Activated naive CD8-positive, alpha-beta T cell treated with anti-CD3 and anti-CD28 coated beads for 36 hours (primary cell): ENCODE results near the gene EBPL. TPM values are rescaled to one million over a fixed set of nuclear protein-coding genes. Genes with fewer than 3 reads are reported as not detected.
"Not testable (repeated sequence)": the region's sequence is repeated elsewhere in the genome, so short reads cannot be mapped to it uniquely, and the experiment has no call there.

Experiments used
- DNase-seq: peaks from one replicate; pipeline ENCODE4 v3.0.0; 2021
- H3K27ac Mint-ChIP-seq: one replicate; pipeline ENCODE4 v1.8.0; 2022; ENCODE audit warnings: mild to moderate bottlenecking, moderate library complexity, mixed read lengths
- H3K27me3 Mint-ChIP-seq: one replicate; pipeline ENCODE4 v1.8.0; 2022; ENCODE audit warnings: mild to moderate bottlenecking, mixed read lengths
- H3K36me3 Mint-ChIP-seq: one replicate; pipeline ENCODE4 v1.8.0; 2021; ENCODE audit warnings: mild to moderate bottlenecking, mixed read lengths
- H3K4me1 Mint-ChIP-seq: one replicate; pipeline ENCODE4 v1.8.0; 2021; ENCODE audit warnings: mixed read lengths
- H3K4me3 Mint-ChIP-seq: one replicate; pipeline ENCODE4 v1.8.0; 2022; ENCODE audit warnings: mild to moderate bottlenecking, moderate library complexity, mixed read lengths
- H3K9me3 Mint-ChIP-seq: one replicate; pipeline ENCODE4 v1.8.0; 2022; ENCODE audit warnings: mixed read lengths
- total RNA-seq, 2 experiments: library from RNA; stranded (reverse); gene quantifications; one replicate each; pipeline ENCODE4 v1.2.3, GENCODE V29; 2021

The EBPL gene
- total RNA-seq, 2 experiments from 2014 or later = 54.8 to 60.0 TPM

GRCh38 chr13:49632156-49632555, 59.1 kb downstream of the EBPL start:
- H3K27me3 Mint-ChIP-seq = no peaks in the 10 kb centered on the region
- no peaks in the 10 kb centered on the region for H3K9me3 Mint-ChIP-seq
- H3K27ac Mint-ChIP-seq = no peak overlapping the region

GRCh38 chr13:49630580-49630979, 60.7 kb downstream of the EBPL start:
- Mint-ChIP-seq H3K27ac (no peak overlapping the region), H3K36me3 (no peaks in the 10 kb centered on the region), H3K9me3 (no peaks in the 10 kb centered on the region), H3K4me1 (peaks cover 10% of the 10 kb centered on the region), H3K4me3 (no peak overlapping the region), H3K27me3 (no peaks in the 10 kb centered on the region)
- DNase-seq = no peak

More at GRCh38 chr13:49632156-49632555, 59.1 kb downstream of the EBPL start:
- H3K4me3 Mint-ChIP-seq = no peak overlapping the region
- no peak for DNase-seq
- H3K4me1 Mint-ChIP-seq = peaks cover 10% of the 10 kb centered on the region
- H3K36me3 Mint-ChIP-seq = no peaks in the 10 kb centered on the region

- H3K4me1 Mint-ChIP-seq = peaks cover 7% of the 10 kb centered on the region
- no peak for DNase-seq
- no peaks in the 10 kb centered on the region for H3K27me3 Mint-ChIP-seq
- H3K27ac Mint-ChIP-seq = no peak overlapping the region
- no peak overlapping the region for H3K4me3 Mint-ChIP-seq
- no peaks in the 10 kb centered on the region for H3K9me3 Mint-ChIP-seq
- H3K36me3 Mint-ChIP-seq = no peaks in the 10 kb centered on the region
These were observed 61.3 kb downstream of the EBPL start for GRCh38 chr13:49629947-49630346.

- Mint-ChIP-seq H3K27ac (no peak overlapping the region), H3K27me3 (no peaks in the 10 kb centered on the region), H3K4me1 (peaks cover 5% of the 10 kb centered on the region), H3K9me3 (no peaks in the 10 kb centered on the region), H3K4me3 (peak overlapping the region; percentile 81), H3K36me3 (no peaks in the 10 kb centered on the region)
- DNase-seq = no peak
These were observed 61.9 kb downstream of the EBPL start for GRCh38 chr13:49629196-49629938.

GRCh38 chr13:49627831-49628652, 63.2 kb downstream of the EBPL start, which contains the start of gene ARL11:
TSS of gene ARL11 (plus strand) at chr13:49628507. CDS start at chr13:49630448, 1,941 bp downstream.
- Mint-ChIP-seq H3K36me3 (no peaks in the 10 kb centered on the region), H3K27ac (peak within 1 kb of the TSS; percentile 54), H3K4me1 (peaks cover 5% of the 10 kb centered on the region), H3K4me3 (peak within 1 kb of the TSS; percentile 81), H3K27me3 (no peaks in the 10 kb centered on the region), H3K9me3 (no peaks in the 10 kb centered on the region)
- DNase-seq = peak; percentile 64

GRCh38 chr13:49625392-49626079, 65.8 kb downstream of the EBPL start:
- Mint-ChIP-seq H3K27ac (no peak overlapping the region), H3K36me3 (no peaks in the 10 kb centered on the region), H3K4me1 (peaks cover 5% of the 10 kb centered on the region), H3K4me3 (no peak overlapping the region), H3K27me3 (no peaks in the 10 kb centered on the region), H3K9me3 (no peaks in the 10 kb centered on the region)
- DNase-seq = no peak

- H3K27ac Mint-ChIP-seq = no peak overlapping the region
These were observed 67.1 kb downstream of the EBPL start for GRCh38 chr13:49624229-49624628.

GRCh38 chr13:49622174-49622946, 68.9 kb downstream of the EBPL start:
- H3K9me3 Mint-ChIP-seq = no peaks in the 10 kb centered on the region
- H3K27me3 Mint-ChIP-seq = no peaks in the 10 kb centered on the region
- H3K36me3 Mint-ChIP-seq = no peaks in the 10 kb centered on the region
- no peak overlapping the region for H3K27ac Mint-ChIP-seq
- no peak overlapping the region for H3K4me3 Mint-ChIP-seq
- H3K4me1 Mint-ChIP-seq = no peaks in the 10 kb centered on the region
- no peak for DNase-seq

More at GRCh38 chr13:49624229-49624628, 67.1 kb downstream of the EBPL start:
- peaks cover 5% of the 10 kb centered on the region for H3K4me1 Mint-ChIP-seq
- DNase-seq = no peak
- H3K4me3 Mint-ChIP-seq = no peak overlapping the region
- H3K36me3 Mint-ChIP-seq = no peaks in the 10 kb centered on the region
- no peaks in the 10 kb centered on the region for H3K9me3 Mint-ChIP-seq
- H3K27me3 Mint-ChIP-seq = no peaks in the 10 kb centered on the region

- Mint-ChIP-seq H3K4me3 (peak overlapping the region; percentile 44), H3K27ac (no peak overlapping the region)
- peak; percentile 13 for DNase-seq
These were observed 71.1 kb downstream of the EBPL start for GRCh38 chr13:49620170-49620621.

GRCh38 chr13:49616676-49617065, 74.6 kb downstream of the EBPL start:
- Mint-ChIP-seq H3K9me3 (peaks cover 2% of the 10 kb centered on the region), H3K4me3 (no peak overlapping the region), H3K27me3 (no peaks in the 10 kb centered on the region), H3K27ac (no peak overlapping the region), H3K4me1 (no peaks in the 10 kb centered on the region), H3K36me3 (no peaks in the 10 kb centered on the region)
- no peak for DNase-seq

More at GRCh38 chr13:49620170-49620621, 71.1 kb downstream of the EBPL start:
- Mint-ChIP-seq H3K4me1 (no peaks in the 10 kb centered on the region), H3K27me3 (no peaks in the 10 kb centered on the region), H3K9me3 (no peaks in the 10 kb centered on the region), H3K36me3 (no peaks in the 10 kb centered on the region)

GRCh38 chr13:49615836-49616675, 75.2 kb downstream of the EBPL start:
- Mint-ChIP-seq H3K27me3 (no peaks in the 10 kb centered on the region), H3K4me1 (no peaks in the 10 kb centered on the region), H3K27ac (no peak overlapping the region), H3K36me3 (no peaks in the 10 kb centered on the region), H3K9me3 (peaks cover 2% of the 10 kb centered on the region), H3K4me3 (no peak overlapping the region)
- no peak for DNase-seq

- not testable (repeated sequence) for DNase-seq, H3K36me3 Mint-ChIP-seq
These were observed 79.2 kb downstream of the EBPL start for GRCh38 chr13:49612042-49612441.

More at GRCh38 chr13:49612042-49612441, 79.2 kb downstream of the EBPL start:
- not testable (repeated sequence) for H3K9me3 Mint-ChIP-seq, H3K27ac Mint-ChIP-seq, H3K27me3 Mint-ChIP-seq, H3K4me1 Mint-ChIP-seq, H3K4me3 Mint-ChIP-seq
